Activated T-cell treated with anti-CD3 and anti-CD28 coated beads, Interleukin-2, amount 50 U/mL, for 4 hours (primary cell): ENCODE data around the gene SLC19A1. TPM values are rescaled to one million over a fixed set of nuclear protein-coding genes. Genes with fewer than 3 reads are reported as not detected.

Experiments used
- ATAC-seq, 2 donors: fragments of 200-7000 bp; cut with Tn5 transposase; one replicate each; pipeline ENCODE4 v1.10.0; 2021
- DNase-seq: peaks from one replicate; pipeline ENCODE4 v3.0.0-alpha.2; 2020
- H3K27me3 Mint-ChIP-seq: one replicate; pipeline ENCODE4 v1.8.0; 2021; ENCODE audit warnings: low read depth, mixed read lengths
- H3K36me3 Mint-ChIP-seq: one replicate; pipeline ENCODE4 v1.8.0; 2022; ENCODE audit warnings: mixed read lengths; ENCODE audit not compliant: insufficient read depth
- H3K4me1 Mint-ChIP-seq: one replicate; pipeline ENCODE4 v1.8.0; 2021; ENCODE audit warnings: low read depth, mixed read lengths
- H3K4me3 Mint-ChIP-seq: one replicate; pipeline ENCODE4 v1.8.0; 2021; ENCODE audit warnings: mild to moderate bottlenecking, moderate library complexity, mixed read lengths
- H3K9me3 Mint-ChIP-seq: one replicate; pipeline ENCODE4 v1.8.0; 2021; ENCODE audit warnings: mixed read lengths
- total RNA-seq, 3 donors: library from RNA; stranded (reverse); gene quantifications; one replicate each; pipeline ENCODE4 v1.2.1, GENCODE V29; 2021

Gene SLC19A1
- total RNA-seq, 3 donors from 2014 or later, result 69.0 to 94.9 (median 77.7) TPM

DNA sequence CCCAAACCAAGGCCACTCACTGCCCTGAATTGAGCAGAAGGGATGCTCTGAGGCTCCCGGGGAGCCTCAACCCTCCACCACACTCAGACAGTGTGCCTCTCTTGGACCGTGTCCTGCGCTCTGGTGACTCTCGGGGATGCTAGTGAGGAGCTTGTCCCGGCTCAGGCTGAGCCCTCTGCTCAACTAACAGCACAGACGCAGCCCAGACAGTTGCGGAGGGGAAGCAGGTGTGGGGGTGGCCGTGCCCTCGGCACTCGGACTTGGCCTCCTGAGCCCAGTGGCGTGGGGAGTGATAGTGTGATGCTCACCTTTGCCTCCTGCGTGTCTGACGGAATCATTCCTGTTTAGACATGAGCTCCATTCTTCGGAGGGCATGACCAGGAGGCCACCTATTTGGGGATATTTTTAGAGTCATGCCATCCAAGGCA is 15.4 kb upstream of the SLC19A1 start:
- peaks cover 2% of the 10 kb centered on the region for H3K27me3 Mint-ChIP-seq
- ATAC-seq, result no peak

DNA sequence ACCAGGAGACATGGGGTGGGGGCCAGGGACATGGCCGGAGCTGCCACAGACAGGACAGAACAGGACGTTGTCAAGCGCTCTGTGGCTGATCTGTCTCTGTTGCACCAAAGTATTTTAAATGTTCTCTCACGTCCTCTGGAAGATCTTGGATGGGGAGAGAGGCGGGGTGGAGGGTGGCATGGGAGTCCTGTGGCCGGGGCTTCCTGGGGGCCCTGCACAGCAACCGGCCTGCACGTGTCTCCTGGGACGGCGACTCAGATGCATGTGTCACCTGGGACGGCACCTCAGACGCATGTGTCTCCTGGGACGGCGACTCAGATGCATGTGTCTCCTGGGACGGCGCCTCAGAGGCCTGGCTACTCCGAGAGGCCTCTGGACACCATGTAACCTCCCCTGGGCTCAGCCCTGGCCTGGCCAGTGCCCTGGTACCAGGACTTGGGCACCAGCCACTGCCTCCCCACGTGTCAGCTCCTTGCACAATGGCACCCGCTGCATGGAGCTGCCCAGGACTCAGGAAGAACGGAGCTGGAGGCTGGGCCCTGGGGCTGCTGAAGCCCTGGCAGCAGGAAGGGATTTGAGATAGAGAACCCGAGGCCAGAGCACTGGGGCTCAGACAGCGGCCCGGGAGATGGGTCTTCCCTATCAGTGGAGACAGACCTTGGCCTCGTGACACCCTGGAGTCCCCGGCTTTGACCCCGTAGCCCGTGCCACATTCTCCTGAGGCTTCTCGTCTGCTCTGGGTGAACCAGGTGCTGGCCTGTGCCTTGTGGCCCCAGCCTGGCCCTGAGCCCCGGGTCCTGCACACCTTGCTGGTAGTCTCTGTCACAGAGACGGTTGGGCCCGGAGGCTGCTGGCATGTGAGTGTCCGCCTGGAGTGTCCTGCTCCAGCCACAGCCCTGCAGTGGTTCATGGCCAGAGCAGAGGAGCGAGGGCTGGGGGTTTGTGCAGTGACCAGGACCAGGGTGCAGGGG is 14.7 kb upstream of the SLC19A1 start:
- Mint-ChIP-seq H3K4me3 (peak overlapping the region; percentile 13), H3K4me1 (peaks cover 12% of the 10 kb centered on the region), H3K9me3 (no peaks in the 10 kb centered on the region), H3K36me3 (no peaks in the 10 kb centered on the region), H3K27me3 (peaks cover 2% of the 10 kb centered on the region)
- ATAC-seq (no peak), DNase-seq (peak; percentile 5)

More for the DNA sequence above, 15.4 kb upstream of the SLC19A1 start:
- Mint-ChIP-seq H3K4me3 (no peak overlapping the region), H3K36me3 (no peaks in the 10 kb centered on the region), H3K9me3 (no peaks in the 10 kb centered on the region), H3K4me1 (peaks cover 8% of the 10 kb centered on the region)
- DNase-seq, result peak; percentile 4

DNA sequence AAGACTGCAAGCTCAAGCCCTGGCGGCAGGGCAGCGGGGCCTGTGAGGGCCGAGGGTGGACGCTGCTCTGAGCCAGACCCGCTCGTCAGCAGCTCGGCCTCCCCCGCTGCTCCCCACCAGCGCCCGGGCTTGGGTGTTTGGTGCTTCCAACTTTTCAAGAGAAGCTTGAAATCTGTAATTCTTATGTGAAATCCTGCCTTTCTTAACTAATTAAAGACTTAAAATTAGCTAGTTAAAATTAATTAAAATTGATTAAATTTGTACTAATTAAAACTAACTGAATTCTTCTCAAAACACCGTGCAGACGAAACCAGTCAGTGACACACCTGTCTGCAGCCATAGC is 14.0 kb upstream of the SLC19A1 start:
- Mint-ChIP-seq H3K36me3 (no peaks in the 10 kb centered on the region), H3K27me3 (peaks cover 2% of the 10 kb centered on the region), H3K4me1 (peaks cover 19% of the 10 kb centered on the region), H3K9me3 (no peaks in the 10 kb centered on the region), H3K4me3 (no peak overlapping the region)
- ATAC-seq (no peak), DNase-seq (no peak)

- H3K4me1 Mint-ChIP-seq, result peaks cover 23% of the 10 kb centered on the region
- H3K27me3 Mint-ChIP-seq, result peaks cover 2% of the 10 kb centered on the region
- DNase-seq (peak; percentile 53), ATAC-seq (peak; percentile 41 to 44)
- H3K36me3 Mint-ChIP-seq, result no peaks in the 10 kb centered on the region
- H3K4me3 Mint-ChIP-seq, result peak overlapping the region; percentile 38
- no peaks in the 10 kb centered on the region for H3K9me3 Mint-ChIP-seq
Observed at GRCh38 chr21:45555557-45556301, 13.5 kb upstream of the SLC19A1 start.

DNA sequence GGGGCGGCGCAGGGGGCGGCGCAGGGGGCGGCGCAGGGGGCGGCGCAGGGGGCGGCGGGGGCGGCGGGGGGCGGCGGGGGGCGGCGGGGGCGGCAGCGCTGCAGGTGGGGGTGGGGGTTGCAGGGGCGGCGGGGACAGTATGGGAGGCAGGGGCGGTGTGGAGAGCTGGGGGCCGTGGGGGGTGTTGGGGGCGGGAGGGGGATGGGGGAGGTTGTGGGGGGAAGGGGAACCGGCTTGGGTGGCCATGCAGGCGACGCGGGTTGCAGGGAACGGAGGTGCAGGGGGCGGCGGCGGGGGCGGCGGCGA is 13.0 kb upstream of the SLC19A1 start:
- Mint-ChIP-seq H3K4me3 (no peak overlapping the region), H3K9me3 (no peaks in the 10 kb centered on the region), H3K4me1 (peaks cover 28% of the 10 kb centered on the region), H3K36me3 (no peaks in the 10 kb centered on the region), H3K27me3 (no peaks in the 10 kb centered on the region)
- DNase-seq (no peak), ATAC-seq (no peak)

GRCh38 chr21:45554477-45555175 is 12.4 kb upstream of the SLC19A1 start:
- H3K36me3 Mint-ChIP-seq, result no peaks in the 10 kb centered on the region

DNA sequence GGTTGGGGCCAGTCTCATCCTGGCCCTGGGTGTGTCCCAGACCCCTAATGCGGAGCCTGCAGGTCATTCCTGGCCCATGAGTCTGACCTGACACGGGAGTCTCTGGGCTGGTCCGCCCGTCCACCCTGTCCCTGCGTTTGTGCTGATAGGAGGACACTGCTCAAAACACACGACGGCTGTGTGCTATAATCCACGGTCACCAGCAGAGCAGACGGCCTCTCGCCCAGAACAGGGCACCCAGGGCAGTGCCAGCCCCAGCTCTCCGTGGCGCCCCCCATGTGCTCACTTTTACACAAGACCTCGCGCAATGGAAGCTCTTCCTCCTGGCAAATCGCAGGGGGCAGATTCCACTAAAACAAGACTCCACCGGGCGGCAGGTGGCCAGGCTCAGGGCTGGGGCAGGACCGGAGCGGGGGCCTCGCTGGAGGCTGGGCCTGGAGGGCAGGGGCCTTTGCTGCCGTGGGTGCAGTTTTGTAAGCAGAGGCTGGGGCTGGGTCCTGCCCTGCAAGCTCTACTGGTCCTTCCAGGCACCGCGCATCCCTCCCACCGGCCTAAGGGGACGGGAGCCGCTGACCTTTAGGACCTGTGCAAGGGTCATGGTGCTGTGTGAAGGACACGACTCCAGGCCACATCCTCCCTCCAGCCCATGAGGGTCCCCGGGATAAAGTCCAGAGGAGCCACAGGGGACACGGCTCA is 10.6 kb upstream of the SLC19A1 start:
- Mint-ChIP-seq H3K27me3 (no peaks in the 10 kb centered on the region), H3K9me3 (no peaks in the 10 kb centered on the region), H3K4me1 (peaks cover 38% of the 10 kb centered on the region), H3K36me3 (no peaks in the 10 kb centered on the region), H3K4me3 (no peak overlapping the region)
- no peak for ATAC-seq
- no peak for DNase-seq

More at GRCh38 chr21:45554477-45555175, 12.4 kb upstream of the SLC19A1 start:
- H3K4me1 Mint-ChIP-seq, result peaks cover 30% of the 10 kb centered on the region
- peak; percentile 63 to 69 for ATAC-seq
- DNase-seq, result peak; percentile 91
- H3K27me3 Mint-ChIP-seq, result no peaks in the 10 kb centered on the region
- H3K4me3 Mint-ChIP-seq, result peak overlapping the region; percentile 90
- no peaks in the 10 kb centered on the region for H3K9me3 Mint-ChIP-seq

GRCh38 chr21:45551783-45552695 is 9.8 kb upstream of the SLC19A1 start:
- ATAC-seq, result peak; percentile 0 to 2
- H3K36me3 Mint-ChIP-seq, result no peaks in the 10 kb centered on the region

DNA sequence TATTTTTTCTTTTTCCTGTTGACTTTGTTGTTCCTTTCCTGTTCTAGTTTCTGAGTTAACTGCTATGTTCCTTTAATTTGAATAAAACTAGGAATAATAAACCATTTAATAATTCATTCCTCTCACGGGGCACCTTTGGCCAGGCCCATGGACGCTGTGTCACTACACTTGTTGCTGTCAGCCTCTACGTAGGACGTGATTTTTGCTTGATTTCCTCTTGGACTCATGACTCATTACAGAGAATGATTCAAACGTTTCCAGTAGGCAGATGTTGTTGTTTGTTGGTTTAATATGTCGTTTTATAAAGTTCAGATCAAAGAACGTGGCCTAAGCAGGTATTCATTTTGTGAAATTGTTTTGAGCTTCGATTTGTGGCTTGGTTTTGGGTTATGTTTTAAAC is 9.1 kb upstream of the SLC19A1 start:
- ATAC-seq, result peak; percentile 61 to 66
- no peaks in the 10 kb centered on the region for H3K36me3 Mint-ChIP-seq
- DNase-seq, result peak; percentile 38
- H3K27me3 Mint-ChIP-seq, result no peaks in the 10 kb centered on the region
- H3K9me3 Mint-ChIP-seq, result no peaks in the 10 kb centered on the region
- peak overlapping the region; percentile 78 for H3K4me3 Mint-ChIP-seq
- peaks cover 40% of the 10 kb centered on the region for H3K4me1 Mint-ChIP-seq

More at GRCh38 chr21:45551783-45552695, 9.8 kb upstream of the SLC19A1 start:
- no peaks in the 10 kb centered on the region for H3K27me3 Mint-ChIP-seq
- no peaks in the 10 kb centered on the region for H3K9me3 Mint-ChIP-seq
- peak overlapping the region; percentile 78 for H3K4me3 Mint-ChIP-seq
- peaks cover 40% of the 10 kb centered on the region for H3K4me1 Mint-ChIP-seq
- DNase-seq, result no peak

DNA sequence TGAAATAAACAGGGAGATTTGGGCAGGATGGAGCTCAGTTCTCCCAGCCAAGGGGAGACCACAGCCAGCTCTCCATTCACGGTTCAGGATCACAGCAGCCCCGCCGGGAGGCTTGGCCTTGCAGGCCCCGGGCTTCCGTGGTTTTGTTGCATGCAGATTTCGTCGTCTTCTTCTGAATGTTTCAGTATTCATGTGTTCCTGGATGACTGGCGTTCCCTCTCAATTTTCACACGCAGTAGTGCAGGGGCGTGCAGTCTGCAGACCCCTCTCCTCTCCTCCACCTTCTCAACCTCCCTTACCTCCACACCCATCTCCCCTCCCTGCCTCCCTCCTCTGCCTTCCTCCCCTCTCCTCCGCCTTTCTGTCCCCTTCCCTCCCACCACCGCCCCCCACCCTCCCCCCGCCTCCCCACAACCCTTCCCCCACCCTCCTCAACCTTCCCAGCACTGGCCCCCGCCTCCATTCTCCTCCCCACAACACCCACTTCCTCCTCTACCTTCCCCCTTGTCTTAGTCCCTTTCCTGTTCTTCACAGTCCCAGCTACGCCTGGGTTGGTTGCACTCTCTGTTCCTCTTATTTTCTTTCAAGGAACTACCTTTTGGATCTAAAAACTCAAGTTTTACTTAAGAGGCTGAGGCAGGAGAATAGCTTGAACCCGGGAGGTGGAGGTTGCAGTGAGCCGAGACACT is 8.4 kb upstream of the SLC19A1 start:
- no peaks in the 10 kb centered on the region for H3K9me3 Mint-ChIP-seq
- ATAC-seq (peak; percentile 41 to 44), DNase-seq (no peak)
- no peaks in the 10 kb centered on the region for H3K27me3 Mint-ChIP-seq
- no peaks in the 10 kb centered on the region for H3K36me3 Mint-ChIP-seq
- H3K4me3 Mint-ChIP-seq, result peak overlapping the region; percentile 78
- peaks cover 40% of the 10 kb centered on the region for H3K4me1 Mint-ChIP-seq

DNA sequence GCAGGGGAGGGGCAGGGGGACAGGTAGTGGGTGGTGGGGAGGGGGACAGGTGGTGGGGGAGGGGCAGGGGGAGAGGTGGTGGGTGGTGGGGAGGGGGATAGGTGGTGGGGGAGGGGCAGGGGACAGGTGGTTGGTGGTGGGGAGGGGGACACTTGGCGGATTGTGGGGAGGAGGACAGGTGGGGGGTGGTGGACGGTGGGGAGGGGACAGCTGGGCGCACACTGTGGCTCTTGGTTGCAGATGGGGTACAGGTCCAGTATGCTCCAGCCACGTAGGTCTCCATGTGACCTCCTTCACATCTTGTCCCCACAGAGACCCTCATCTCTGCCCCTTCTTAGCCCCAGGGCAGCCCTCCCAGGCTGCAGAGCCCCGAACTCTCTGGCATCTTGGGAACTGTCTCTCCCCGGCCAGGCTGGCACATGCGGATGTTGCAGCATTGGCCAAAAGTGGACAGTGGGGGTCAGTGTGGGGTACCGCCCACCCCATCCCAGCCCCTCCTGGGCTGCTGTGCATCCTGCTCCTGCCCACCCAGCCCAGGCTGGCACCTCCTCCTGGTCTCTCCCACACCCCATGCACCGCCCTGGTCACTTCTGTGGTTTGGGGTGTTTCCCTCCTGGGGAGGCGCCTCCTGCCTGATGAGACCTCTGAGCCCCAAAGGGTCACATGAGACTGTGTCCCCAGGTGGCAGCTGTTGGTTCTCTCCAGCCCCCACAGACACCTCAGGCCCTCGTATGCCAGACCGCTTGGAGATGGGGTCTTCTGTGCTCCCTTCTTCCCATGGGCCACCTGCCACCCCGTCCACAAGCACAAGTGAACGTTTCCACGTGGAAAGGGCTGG is 7.6 kb upstream of the SLC19A1 start:
- Mint-ChIP-seq H3K9me3 (no peaks in the 10 kb centered on the region), H3K36me3 (no peaks in the 10 kb centered on the region), H3K27me3 (no peaks in the 10 kb centered on the region), H3K4me3 (peak overlapping the region; percentile 65), H3K4me1 (peaks cover 40% of the 10 kb centered on the region)
- ATAC-seq (no peak), DNase-seq (no peak)
